GM20431 (cell line): ENCODE data around the gene CSAD.

ENCODE experiments used
- in situ Hi-C: fragments of 300-500 bp; cut with MseI, MboI; formaldehyde crosslinking; loops from one replicate; pipeline ENCODE4 v1.15.0; 2020; ENCODE audit warnings: low sequenced_read_pairs; ENCODE audit not compliant: unreplicated experiment

Gene CSAD

GRCh38 chr12:53160000-53160399 is 20.7 kb downstream of the CSAD start:
- in situ Hi-C loops: no loop called here

DNA sequence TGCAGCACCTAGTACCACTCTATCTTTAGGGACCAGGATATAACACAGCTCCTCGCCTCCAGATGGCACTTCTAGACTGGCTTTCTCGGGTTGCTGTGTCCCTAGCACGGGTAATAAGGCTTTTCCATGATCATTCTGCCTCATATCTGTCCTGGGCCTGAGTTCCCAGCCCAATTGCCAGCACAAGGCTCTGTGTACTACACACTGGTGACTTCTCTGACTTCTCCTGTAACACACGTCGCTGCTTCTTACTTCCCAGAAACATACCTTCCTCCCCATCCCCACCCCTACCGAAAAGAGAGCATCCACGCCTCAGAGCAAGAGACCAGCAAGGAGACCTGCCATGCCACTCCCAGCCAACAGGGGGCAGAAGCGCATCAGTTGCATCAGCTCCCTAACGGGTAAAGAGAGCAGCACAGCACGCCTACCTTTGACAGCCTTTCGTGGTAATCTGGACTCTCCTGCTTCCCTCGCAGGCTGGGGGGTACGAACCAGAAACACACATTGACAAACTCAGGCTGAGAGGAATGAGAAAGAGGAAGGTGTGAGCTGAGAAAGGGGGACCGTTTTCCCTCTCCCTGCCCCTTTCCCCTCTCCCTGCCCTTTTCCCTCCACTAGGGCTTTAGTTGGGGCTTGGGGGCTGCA is 21.4 kb downstream of the CSAD start:
- in situ Hi-C loops: no loop called here

- in situ Hi-C loops: no loop called here
Observed at GRCh38 chr12:53152390-53152789, 28.3 kb downstream of the CSAD start.

- in situ Hi-C loops: no loop called here
Observed at GRCh38 chr12:53151039-53151438, 29.7 kb downstream of the CSAD start.

GRCh38 chr12:53147653-53148052 is 33.1 kb downstream of the CSAD start:
- in situ Hi-C loops: no loop called here

- in situ Hi-C loops: no loop called here
Observed at GRCh38 chr12:53147181-53147580, 33.5 kb downstream of the CSAD start.

GRCh38 chr12:53145383-53146260 is 35.1 kb downstream of the CSAD start:
- in situ Hi-C loops: no loop called here

DNA sequence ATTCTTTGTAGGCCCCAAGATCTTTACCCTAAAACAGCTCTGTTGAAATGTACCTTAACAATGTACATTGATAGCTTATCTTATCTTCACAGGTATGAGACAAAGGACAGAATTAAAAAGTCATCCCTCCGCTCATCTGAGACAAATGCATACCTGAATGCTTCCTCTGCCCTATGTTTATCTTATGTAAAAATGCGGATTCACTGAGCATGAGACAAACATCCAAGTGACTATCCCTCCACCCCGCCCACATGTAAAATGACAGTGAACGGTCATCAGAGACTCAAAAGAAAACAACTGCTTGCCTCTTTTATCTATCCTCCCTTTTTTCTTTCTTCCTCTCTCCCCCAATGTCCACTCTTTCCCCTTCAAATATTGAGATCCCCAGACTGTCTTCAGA is 37.4 kb downstream of the CSAD start:
- in situ Hi-C loops: no loop called here

DNA sequence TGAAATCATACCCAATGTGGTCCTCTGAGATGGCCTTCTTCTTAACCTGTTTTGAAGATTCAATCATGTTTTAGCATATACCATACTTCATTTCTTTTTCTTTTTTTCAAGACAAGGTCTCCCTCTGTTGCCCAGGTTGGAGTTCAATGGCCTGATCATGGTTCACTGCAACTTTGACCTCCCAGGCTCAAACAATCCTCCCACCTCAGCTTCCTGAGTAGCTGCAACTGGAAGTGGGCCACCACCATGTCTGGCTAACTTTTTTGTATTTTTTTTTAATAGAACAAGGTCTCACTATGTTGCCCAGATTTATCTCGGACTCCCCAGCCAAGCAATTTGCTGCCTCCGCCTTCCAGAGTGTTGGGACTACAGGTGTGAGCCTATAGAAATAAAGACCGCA is 47.0 kb downstream of the CSAD start:
- in situ Hi-C loops: no loop called here

DNA sequence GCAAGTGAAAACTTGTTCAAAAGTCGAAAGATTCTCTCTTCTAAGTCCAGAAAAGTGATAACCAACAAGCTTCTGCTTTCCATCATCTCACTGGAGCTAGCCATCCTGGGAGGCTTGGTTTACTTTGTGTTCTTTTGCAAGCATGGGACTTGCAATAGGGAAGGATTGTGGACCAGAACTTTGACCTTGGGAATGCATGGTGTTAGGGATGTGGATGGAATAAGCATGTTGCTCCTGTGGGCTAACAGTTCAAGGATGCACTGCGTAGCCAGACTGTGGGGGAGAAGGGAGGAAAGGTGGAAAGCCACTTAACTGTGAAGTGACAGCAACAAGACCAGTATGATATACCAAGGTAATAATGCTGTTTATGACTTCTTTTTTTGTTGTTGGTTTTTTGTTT is 48.9 kb downstream of the CSAD start:
- in situ Hi-C loops: no loop called here

- in situ Hi-C loops: no loop called here
Observed at GRCh38 chr12:53128780-53129569, 51.8 kb downstream of the CSAD start.

- in situ Hi-C loops: no loop called here
Observed at GRCh38 chr12:53127169-53127568, 53.6 kb downstream of the CSAD start.

DNA sequence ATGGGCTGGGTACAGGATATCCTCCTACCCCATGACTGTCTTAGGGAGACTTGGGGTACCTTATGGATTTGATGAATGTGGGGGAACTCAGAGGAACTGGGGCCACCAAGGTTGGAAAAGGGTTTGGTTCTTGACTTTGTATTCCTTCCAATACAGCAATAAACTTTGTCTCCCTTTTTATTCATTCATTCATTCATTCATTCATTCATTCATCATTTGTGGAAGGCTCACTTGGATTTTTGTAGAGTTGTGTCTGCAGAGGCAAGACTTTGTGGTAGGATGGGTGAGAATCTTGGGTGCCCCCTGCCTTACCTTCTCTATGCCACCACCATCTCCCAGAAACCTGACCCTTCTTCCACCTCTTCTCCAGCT is 56.4 kb downstream of the CSAD start:
- in situ Hi-C loops: no loop called here

DNA sequence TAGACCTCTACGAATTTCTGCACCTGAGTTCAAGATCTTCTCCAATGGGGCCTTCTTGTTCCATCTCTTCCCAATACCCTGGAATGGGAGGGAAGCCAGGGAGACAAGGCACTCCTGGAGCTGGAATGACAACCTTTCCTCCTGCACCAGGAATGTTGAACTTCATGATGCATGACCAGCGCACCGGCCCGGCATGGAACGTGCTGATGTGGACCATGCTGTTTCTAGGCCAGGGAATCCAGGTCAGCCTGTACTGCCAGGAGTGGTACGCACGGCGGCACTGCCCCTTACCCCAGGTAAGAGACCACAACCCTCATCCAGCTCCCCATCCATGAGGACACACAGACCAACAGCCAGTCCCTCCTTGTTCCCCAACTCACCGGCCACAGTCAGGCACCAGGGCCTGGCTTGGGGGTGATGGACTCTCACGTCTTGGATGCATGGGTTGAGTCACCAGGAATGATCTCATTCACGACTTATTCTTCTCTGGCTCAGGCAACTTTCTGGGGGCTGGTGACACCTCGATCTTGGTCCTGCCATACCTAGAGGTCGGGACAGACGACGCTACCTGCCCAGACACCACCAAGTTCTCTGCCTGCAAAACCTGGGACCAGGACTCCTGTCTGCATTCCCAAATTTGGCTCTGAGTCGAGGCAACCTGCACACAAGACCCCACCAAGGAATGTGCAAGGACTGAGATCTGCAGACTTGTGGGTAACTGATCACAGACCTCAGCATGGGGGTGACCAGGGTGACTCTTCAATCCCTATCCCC is 57.0 kb downstream of the CSAD start:
- in situ Hi-C loops: no loop called here

- in situ Hi-C loops: no loop called here
Observed at GRCh38 chr12:53122961-53123468, 57.7 kb downstream of the CSAD start.

DNA sequence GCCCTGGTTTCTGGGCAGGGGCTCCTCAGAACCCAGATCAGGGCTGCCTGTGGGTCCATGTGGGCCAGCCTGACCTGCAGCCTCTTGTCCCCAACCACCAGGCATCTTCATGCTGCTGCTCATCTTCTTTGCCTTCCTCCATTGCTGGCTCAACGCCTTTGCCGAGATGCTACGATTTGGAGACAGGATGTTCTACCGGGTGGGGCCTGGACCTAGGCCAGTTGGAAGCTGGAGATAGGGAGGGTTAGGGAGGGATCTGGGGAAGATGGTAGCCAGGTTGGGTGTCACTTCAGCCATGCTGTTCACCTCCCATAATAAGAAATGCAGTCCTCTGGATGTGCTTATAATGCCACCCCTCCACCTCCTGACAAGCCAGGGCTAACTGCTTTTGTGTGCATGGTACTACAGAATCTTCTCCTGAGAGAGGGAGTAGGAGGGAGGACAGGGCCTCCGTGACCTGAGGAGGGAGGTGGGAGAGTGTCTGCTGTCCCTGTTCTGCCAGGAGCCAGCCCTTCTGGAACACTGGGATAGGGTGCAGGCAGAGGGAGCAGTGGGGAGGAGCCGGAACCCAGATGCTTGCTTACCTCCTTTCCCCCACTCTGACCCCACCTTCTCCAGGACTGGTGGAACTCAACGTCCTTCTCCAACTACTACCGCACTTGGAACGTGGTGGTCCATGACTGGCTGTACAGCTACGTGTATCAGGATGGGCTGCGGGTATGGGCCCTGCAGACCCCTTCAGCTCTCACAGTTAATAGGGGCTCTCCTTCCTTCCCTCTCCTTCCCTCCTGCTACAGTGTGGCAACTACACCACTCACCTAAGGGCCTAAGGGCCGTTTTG is 59.8 kb downstream of the CSAD start:
- in situ Hi-C loops: no loop called here

DNA sequence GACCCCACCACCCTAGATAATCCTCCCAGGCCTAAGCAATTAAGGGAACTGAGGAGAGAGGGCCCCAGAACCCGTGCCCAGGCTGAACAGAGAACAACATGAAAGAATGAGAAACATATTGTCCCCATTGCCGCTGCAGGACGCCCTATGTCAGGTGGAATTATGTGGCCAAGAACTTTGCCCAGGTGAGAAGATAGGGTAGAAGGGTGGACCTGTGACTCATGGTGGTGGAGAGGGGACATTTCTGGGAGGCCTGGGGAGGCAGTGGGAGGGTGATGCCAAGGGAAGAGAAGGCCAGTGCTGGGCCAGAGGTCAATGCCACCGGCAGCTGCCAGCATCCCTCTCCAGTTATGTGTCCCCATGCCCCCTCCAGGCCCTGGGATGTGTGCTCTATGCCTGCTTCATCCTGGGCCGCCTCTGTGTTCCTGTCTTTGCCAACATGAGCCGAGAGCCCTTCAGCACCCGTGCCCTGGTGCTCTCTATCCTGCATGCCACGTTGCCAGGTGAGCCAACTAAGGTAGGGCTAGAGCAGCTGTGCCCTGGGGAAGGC is 61.9 kb downstream of the CSAD start:
- in situ Hi-C loops: no loop called here

GRCh38 chr12:53115891-53116648 is 64.7 kb downstream of the CSAD start:
- in situ Hi-C loops: no loop called here
